HG03060 (cell line): Measurements from ENCODE around the gene CA10.

ENCODE experiments used
- ATAC-seq: cut with Tn5 transposase; IDR thresholded peaks from one replicate; pipeline ENCODE4 v1.9.1; 2021; ENCODE audit warnings: low read depth, moderate number of reproducible peaks; ENCODE audit not compliant: unreplicated experiment

CA10 gene

GRCh38 chr17:52158450-52159042, at the start of gene CA10:
Gene CA10, minus strand, starts transcription at chr17:52158714.
- ATAC-seq, result no peak

GRCh38 chr17:52207796-52208195, 49.3 kb upstream of the CA10 start:
- ATAC-seq, result no peak

GRCh38 chr17:52202520-52203080, 44.1 kb upstream of the CA10 start:
- ATAC-seq, result no peak

GRCh38 chr17:52201767-52202519, 43.4 kb upstream of the CA10 start:
- no peak for ATAC-seq

- ATAC-seq, result no peak
Observed at GRCh38 chr17:52191491-52191890, 33.0 kb upstream of the CA10 start.

GRCh38 chr17:52181782-52182181, 23.3 kb upstream of the CA10 start:
- ATAC-seq, result no peak

GRCh38 chr17:52178012-52178411, 19.5 kb upstream of the CA10 start:
- ATAC-seq, result no peak

GRCh38 chr17:52170963-52171572, 12.6 kb upstream of the CA10 start:
- ATAC-seq, result no peak

GRCh38 chr17:52160136-52160567, 1.6 kb upstream of the CA10 start:
- ATAC-seq, result no peak

GRCh38 chr17:52159246-52160135, 977 bp upstream of the CA10 start:
- ATAC-seq, result no peak

GRCh38 chr17:52157603-52158449, 688 bp downstream of the CA10 start:
- ATAC-seq, result no peak

- no peak for ATAC-seq
Observed at GRCh38 chr17:52156576-52157570, 1.6 kb downstream of the CA10 start.

- ATAC-seq, result no peak
Observed at GRCh38 chr17:52155301-52155700, 3.2 kb downstream of the CA10 start.

GRCh38 chr17:52154466-52154865, 4.0 kb downstream of the CA10 start:
- ATAC-seq, result no peak

- no peak for ATAC-seq
Observed at GRCh38 chr17:52150935-52151334, 7.6 kb downstream of the CA10 start.

GRCh38 chr17:52149626-52150025, 8.9 kb downstream of the CA10 start:
- no peak for ATAC-seq

GRCh38 chr17:52148969-52149351, 9.6 kb downstream of the CA10 start:
- no peak for ATAC-seq

GRCh38 chr17:52148288-52148968, 10.1 kb downstream of the CA10 start:
- ATAC-seq, result no peak
